HG03520 (cell line): ENCODE results near the gene TLR5.

ENCODE experiments used
- ATAC-seq: cut with Tn5 transposase; IDR thresholded peaks from one replicate; pipeline ENCODE4 v1.9.1; 2021; ENCODE audit warnings: mild to moderate bottlenecking, moderate library complexity; ENCODE audit not compliant: unreplicated experiment

The TLR5 gene

GRCh38 chr1:223152399-223152798 is 9.4 kb upstream of the TLR5 start:
- ATAC-seq, result no peak

DNA sequence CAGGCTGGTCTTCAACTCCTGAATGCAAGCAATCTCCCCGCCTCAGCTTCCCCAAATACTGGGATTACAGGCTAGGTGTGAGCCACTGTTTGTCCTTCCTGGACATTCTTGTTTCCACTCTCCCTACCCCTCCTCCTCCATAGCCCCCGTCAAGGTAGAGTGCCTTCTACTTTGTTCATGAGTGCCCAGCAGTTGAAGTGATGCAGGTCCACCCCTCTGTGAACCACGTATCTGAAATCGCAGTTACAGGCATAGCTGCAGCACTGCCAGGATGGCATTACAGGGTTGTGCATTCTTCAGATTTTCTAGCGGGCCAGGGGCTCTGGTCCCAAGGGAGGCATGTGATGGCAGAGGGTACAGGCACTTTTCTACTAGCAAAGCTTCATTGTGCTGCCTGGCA is 7.4 kb upstream of the TLR5 start:
- ATAC-seq, result no peak

- ATAC-seq, result no peak
Measured at GRCh38 chr1:223147873-223148272, 4.8 kb upstream of the TLR5 start.

- no peak for ATAC-seq
Measured at GRCh38 chr1:223147409-223147808, 4.4 kb upstream of the TLR5 start.

DNA sequence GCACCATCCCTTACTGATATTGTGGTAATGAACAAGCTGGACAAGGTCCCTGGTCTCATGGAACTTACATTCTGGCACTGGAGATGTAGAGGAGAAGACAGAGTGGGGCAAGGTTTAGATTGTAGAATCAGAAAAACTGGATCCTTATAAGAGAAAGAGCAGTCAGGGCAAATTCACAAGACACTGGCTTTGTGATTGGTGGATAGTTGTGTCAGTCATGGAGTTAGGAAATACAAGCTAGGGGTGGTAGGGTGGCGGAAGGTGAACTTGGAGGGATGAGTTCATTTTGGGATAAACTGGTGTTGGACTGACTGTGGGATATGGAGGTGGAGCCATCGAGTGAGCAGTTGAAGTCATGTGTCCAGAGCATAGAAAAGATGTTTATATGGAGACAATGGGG is 3.7 kb upstream of the TLR5 start:
- ATAC-seq, result no peak

GRCh38 chr1:223144914-223145313 is 1.9 kb upstream of the TLR5 start:
- no peak for ATAC-seq

DNA sequence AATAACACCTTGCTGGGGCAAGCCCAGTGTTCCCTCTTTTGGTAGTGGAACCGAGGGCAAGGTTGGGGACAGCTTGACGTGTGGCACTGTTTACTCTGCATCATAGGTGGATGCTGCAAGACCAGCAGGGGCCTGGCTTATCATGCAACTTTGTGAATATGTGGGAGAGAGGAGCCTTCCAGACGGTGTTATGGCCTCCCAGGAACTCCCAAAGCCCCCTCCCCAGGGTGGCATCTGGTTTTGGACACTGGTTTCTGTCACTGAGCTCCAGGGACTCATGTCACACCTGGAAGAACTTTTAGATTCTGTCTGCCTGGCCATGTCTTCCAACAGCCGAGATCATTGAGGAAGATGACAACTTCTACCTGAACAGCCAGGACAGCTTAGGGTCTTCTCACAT is 1.4 kb upstream of the TLR5 start:
- ATAC-seq, result no peak

DNA sequence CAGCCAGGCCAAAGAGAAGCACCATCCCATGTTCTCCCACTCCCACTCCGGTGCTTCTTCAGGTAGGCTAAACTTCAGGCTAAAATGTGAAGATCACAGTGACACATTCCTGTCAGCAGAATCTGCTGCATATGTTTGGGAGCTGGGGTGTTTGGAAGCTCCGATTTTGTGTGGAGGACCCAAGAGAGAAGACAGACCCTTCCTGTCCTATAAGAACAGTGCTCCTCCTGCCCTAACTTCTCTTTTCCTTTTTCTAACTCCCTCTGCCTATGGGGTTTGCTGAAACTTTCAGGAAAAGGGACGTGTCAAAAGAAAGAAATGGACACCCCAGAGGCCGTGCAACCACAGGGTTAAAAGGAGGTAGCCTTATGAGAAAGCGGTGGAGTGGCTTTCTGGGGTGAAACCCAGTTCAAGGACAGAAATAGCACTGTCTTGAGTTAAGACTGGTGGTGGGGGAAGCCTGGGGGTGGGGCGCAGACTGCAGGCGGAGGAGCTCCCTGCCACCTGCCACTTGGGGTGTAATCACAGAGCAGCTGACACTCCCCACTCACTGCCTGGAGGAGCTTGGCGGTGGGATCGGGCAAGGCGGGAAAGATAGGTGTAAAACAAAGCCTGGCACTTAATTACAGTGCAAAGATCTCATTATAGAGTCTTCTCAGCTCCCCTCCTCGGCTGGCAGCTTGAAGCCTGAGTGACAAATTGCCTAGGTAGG is 645 bp upstream of the TLR5 start:
- peak; percentile 55 for ATAC-seq

GRCh38 chr1:223142269-223142668 is 779 bp downstream of the TLR5 start:
- ATAC-seq, result no peak

- no peak for ATAC-seq
Measured at GRCh38 chr1:223140611-223141405, 2.2 kb downstream of the TLR5 start.

GRCh38 chr1:223137455-223138085 is 5.5 kb downstream of the TLR5 start:
- ATAC-seq, result no peak

DNA sequence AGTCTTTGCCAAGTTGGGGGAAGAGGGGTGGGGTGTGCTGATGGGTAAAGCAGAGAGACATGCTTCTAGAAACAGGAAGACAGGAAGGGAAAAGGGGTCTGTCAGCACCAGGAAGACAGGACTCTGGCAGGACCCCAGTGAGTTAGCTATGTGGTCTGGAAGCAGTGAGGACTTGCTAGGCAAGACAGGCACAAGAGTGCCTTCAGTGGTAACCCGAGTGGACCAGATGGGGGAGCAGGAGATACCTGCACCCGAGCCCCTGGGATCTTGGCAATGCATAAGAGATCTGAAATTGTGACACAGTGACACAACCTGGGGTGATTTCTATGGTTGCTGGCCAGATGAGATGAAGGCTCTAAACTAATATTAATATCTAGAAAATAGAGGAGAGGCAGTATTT is 7.0 kb downstream of the TLR5 start:
- no peak for ATAC-seq

DNA sequence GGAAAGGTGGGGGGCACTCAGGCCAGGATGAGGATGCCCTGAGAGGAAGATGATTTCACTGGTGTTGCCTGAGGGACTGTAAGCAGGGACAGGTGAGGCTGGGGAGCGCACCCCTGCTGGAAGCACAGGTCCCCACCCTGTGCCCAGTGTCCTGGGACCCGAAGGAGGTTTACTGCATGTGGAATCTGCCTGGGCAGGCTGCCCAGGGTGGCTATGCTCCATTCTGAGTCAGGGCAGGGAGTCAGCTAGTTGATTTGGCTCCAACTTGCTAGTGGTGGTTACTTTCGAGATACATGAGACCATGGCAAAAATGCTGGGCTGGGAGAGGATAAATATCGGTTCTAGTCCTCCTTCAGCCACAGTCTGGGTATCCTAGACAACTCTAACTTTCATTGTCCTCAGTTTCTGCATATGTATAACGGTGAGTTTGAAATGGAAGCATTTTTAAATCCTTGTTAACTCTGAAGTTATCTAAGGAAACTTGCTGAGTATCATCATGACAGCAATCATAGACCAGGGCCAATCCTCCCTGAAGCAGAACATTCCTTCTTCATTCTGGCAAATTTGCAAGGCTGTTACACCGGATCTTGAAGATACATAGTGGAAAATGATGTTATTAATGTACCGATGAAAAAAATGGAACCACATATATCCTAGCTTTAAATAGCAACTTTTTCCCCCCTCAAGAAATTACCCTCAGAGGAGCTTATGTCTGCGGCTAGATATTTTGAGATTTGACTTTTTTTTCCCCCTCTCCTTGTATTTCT is 7.7 kb downstream of the TLR5 start:
- no peak for ATAC-seq

- peak; percentile 68 for ATAC-seq
Measured at GRCh38 chr1:223133824-223134435, 9.1 kb downstream of the TLR5 start.

DNA sequence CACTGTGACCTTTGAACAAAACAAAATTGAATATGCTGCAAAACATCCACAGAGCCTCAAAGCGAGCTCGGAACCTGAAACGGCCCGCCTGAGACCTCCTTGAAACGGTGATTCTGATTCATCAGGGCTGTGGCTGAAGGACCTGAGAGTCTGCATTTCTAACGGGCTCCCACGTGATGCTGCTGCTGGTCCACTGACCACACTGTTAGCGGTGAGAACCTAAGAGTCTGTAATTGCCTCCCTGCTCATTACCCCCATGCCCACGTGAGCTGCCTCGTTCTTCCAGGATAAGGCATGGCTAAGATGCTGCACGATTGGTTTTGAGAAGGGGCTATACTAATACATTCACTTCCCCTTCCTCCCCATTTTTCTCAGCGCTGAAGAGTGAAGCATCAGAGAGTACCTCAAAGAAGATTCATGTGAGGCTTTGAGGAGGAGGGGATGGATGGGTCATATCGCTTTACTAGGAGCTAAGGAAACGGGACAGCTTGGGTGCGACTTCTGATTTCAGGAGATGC is 9.7 kb downstream of the TLR5 start:
- no peak for ATAC-seq

GRCh38 chr1:223129229-223129901 is 13.7 kb downstream of the TLR5 start:
- ATAC-seq, result peak; percentile 53

DNA sequence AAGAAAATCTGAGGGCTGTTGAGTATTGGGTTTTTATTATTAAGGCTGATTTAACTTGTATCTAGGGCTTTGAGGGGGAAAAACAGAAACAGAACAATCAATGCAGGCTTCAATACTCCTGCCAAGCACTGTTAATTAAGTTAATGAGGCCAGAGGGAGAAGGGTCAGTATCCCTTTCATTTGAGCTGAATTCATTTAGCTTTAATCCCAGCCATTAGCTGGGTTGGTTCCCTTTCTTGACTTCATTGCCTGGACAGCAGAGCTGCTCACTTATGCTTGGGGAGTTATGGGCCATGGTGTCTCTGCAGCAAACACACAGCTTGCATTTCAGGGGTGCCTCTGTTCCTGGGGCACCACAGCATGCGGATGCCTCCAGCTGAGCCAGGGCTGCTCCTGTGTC is 16.3 kb downstream of the TLR5 start:
- no peak for ATAC-seq

- ATAC-seq, result no peak
Measured at GRCh38 chr1:223125766-223126165, 17.3 kb downstream of the TLR5 start.

- ATAC-seq, result no peak
Measured at GRCh38 chr1:223123011-223123610, 19.9 kb downstream of the TLR5 start.

DNA sequence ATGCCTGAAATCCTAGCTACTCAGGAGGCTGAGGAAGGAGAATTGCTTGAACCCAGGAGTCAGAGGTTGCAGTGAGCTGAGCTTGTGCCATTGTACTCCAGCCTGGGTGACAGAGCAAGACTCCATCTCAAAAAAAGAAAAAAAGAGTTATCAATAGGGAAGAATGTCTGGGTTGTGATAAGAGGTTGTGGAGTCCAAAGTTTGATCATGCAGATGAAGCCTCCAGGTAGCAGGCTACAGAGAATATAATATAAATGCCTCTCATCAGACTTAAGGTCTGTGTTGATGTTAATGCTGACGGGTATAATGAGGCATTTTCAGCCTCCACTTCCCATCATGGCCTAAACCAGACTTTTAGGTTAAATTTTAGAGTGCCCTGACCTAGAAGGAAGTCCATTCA is 24.6 kb downstream of the TLR5 start:
- ATAC-seq, result no peak
